GM12878 (cell line): ENCODE results near the gene IPPK. TPM values are rescaled to one million over a fixed set of nuclear protein-coding genes. Genes with fewer than 3 reads are reported as not detected.

ENCODE experiments used
- ATAC-seq: fragments of 200-7000 bp; cut with Tn5 transposase; 3 replicates; pipeline ENCODE4 v1.9.1; 2020; ENCODE audit warnings: mild to moderate bottlenecking, moderate library complexity
- BruUV-seq: library from RNA; stranded (reverse); fragments of 400-500 nt; replicated peaks from 2 replicates; lab custom pipeline; 2021; lab: Mats Ljungman, UMichigan
- CTCF ChIA-PET: fragments of 300-600 bp; sonication (Branson Sonifier 250); formaldehyde crosslinking; extraction: SDS; loops from one replicate; lab custom pipeline; 2021; ENCODE audit warnings: inconsistent platforms; lab: Yijun Ruan, JAX
- POLR2A ChIA-PET: fragments of 350-600 bp; formaldehyde crosslinking; extraction: SDS; loops from one replicate; lab custom pipeline; 2021; ENCODE audit warnings: inconsistent platforms; lab: Charles Lee
- RAD21 ChIA-PET: fragments of 300-600 bp; sonication (Branson Sonifier 250); formaldehyde crosslinking; loops from one replicate; lab custom pipeline; 2023; ENCODE audit warnings: antibody characterized with exemption; ENCODE audit not compliant: unreplicated experiment; lab: Charles Lee
- SMC1A ChIA-PET: fragments of 300-600 bp; sonication (Branson Sonifier 250); formaldehyde crosslinking; loops from one replicate; lab custom pipeline; 2023; ENCODE audit not compliant: unreplicated experiment, uncharacterized antibody; lab: Charles Lee
- DNase-seq: peaks from one replicate; pipeline ENCODE4 v3.0.0-alpha.2; 2011; ENCODE audit warnings: low read depth, low spot score
- FAIRE-seq: peaks from 3 replicates; lab custom pipeline; 2011; peaks lifted over from hg19 to GRCh38; lab: Jason Lieb, UNC
- H2AFZ ChIP-seq: 2 replicates; pipeline ENCODE4 v1.6.0; 2011; ENCODE audit warnings: low read depth, low read length, control low read depth; ENCODE audit not compliant: control insufficient read depth
- H3K27ac ChIP-seq: 2 replicates; pipeline ENCODE4 v1.5.1; 2011; ENCODE audit warnings: control low read depth; ENCODE audit not compliant: control insufficient read depth, insufficient read depth
- H3K27me3 ChIP-seq, 2 experiments: replicated peaks in 1 of 2; 2 replicates each; pipeline versions ENCODE4 v1.6.0 to v1.6.1; 2011; ENCODE audit warnings: low read length in 1 of 2; ENCODE audit not compliant: control insufficient read depth in 2 of 2, insufficient read depth in 2 of 2
- H3K36me3 ChIP-seq, 2 experiments: 2 replicates each; pipeline ENCODE4 v1.5.1; 2011; ENCODE audit warnings: low read length in 1 of 2; ENCODE audit not compliant: control insufficient read depth in 2 of 2, insufficient read depth in 2 of 2
- H3K4me1 ChIP-seq: 2 replicates; pipeline ENCODE4 v1.6.1; 2011; ENCODE audit warnings: mild to moderate bottlenecking, low read length, moderate library complexity, mixed read lengths; ENCODE audit not compliant: control insufficient read depth, insufficient read depth
- H3K4me2 ChIP-seq: 2 replicates; pipeline ENCODE4 v1.6.0; 2011; ENCODE audit warnings: control low read depth; ENCODE audit not compliant: control insufficient read depth, insufficient read depth
- H3K4me3 ChIP-seq: fragments of 200-600 bp; sonication (generic); 2 replicates; pipeline ENCODE4 v1.5.1; 2016
- H3K79me2 ChIP-seq: 2 replicates; pipeline ENCODE4 v1.6.0; 2011; ENCODE audit warnings: low read length; ENCODE audit not compliant: control insufficient read depth, insufficient read depth
- H3K9ac ChIP-seq: 2 replicates; pipeline ENCODE4 v1.8.0; 2011; ENCODE audit warnings: low read length, control low read depth, mixed read lengths; ENCODE audit not compliant: control insufficient read depth, insufficient read depth
- H3K9me3 ChIP-seq: replicated peaks from 3 replicates; pipeline ENCODE4 v1.5.1; 2011; ENCODE audit warnings: mild to moderate bottlenecking, low read length; ENCODE audit not compliant: control insufficient read depth, insufficient read depth
- H4K20me1 ChIP-seq: 2 replicates; pipeline ENCODE4 v1.6.0; 2011; ENCODE audit not compliant: control insufficient read depth, insufficient read depth
- CBFB ChIP-seq: IDR thresholded peaks from 2 replicates; pipeline ENCODE4 v1.6.1; 2016; ENCODE audit warnings: antibody characterized with exemption, low read depth
- EED ChIP-seq: sonication (generic); IDR thresholded peaks from 2 replicates; pipeline ENCODE4 v1.6.1; 2016; ENCODE audit warnings: antibody characterized with exemption, low read depth
- EP300 ChIP-seq, 2 experiments: fragments of 150-350 bp in 1 of 2; IDR thresholded peaks; 2 replicates each; pipeline ENCODE4 v1.6.1; 2011 to 2012; ENCODE audit warnings: low read depth in 2 of 2, low read length in 2 of 2, borderline replicate concordance in 1 of 2, improper control_type of control experiment in 1 of 2, inconsistent platforms in 1 of 2; ENCODE audit not compliant: control insufficient read depth in 1 of 2
- ETV6 ChIP-seq, 2 experiments: fragments of 450-650 bp in 1 of 2; IDR thresholded peaks in 1 of 2; conservative IDR thresholded peaks in 1 of 2; 2 replicates each; pipeline ENCODE4 v1.6.1; 2014; ENCODE audit warnings: antibody characterized with exemption in 1 of 2, borderline replicate concordance in 1 of 2, low read depth in 1 of 2, mild to moderate bottlenecking in 1 of 2, moderate library complexity in 1 of 2
- EZH2 ChIP-seq: IDR thresholded peaks from 2 replicates; pipeline ENCODE4 v1.6.1; 2012; ENCODE audit warnings: low read depth, mild to moderate bottlenecking, control low read depth, inconsistent platforms, low read length, borderline replicate concordance; ENCODE audit not compliant: control insufficient read depth
- FOXK2 ChIP-seq: fragments of 450-650 bp; IDR thresholded peaks from 2 replicates; pipeline ENCODE4 v1.6.1; 2017; ENCODE audit warnings: mild to moderate bottlenecking, moderate library complexity
- IKZF1 ChIP-seq: fragments of 450-650 bp; conservative IDR thresholded peaks from 2 replicates; pipeline ENCODE4 v1.6.1; 2017; ENCODE audit warnings: antibody characterized with exemption, mild to moderate bottlenecking
- JUND ChIP-seq: IDR thresholded peaks from 2 replicates; pipeline ENCODE4 v1.6.1; 2012; ENCODE audit warnings: low read depth, mild to moderate bottlenecking, low read length, improper control_type of control experiment, moderate library complexity
- NFYA ChIP-seq: IDR thresholded peaks from 2 replicates; pipeline ENCODE4 v1.6.1; 2011; ENCODE audit warnings: low read depth, mild to moderate bottlenecking, low read length, improper control_type of control experiment, borderline replicate concordance
- NR2C1 ChIP-seq: fragments of 450-650 bp; IDR thresholded peaks from 2 replicates; pipeline ENCODE4 v1.6.1; 2017; ENCODE audit warnings: antibody characterized with exemption, mild to moderate bottlenecking, moderate library complexity
- RAD51 ChIP-seq: fragments of 450-650 bp; IDR thresholded peaks from 2 replicates; pipeline ENCODE4 v1.6.1; 2016; ENCODE audit warnings: moderate library complexity, mild to moderate bottlenecking, inconsistent platforms
- SMAD1 ChIP-seq: fragments of 450-650 bp; IDR thresholded peaks from 2 replicates; pipeline ENCODE4 v1.6.1; 2018; ENCODE audit warnings: mild to moderate bottlenecking, low read depth; ENCODE audit not compliant: partially characterized antibody
- SREBF2 ChIP-seq: IDR thresholded peaks from 2 replicates; pipeline ENCODE4 v1.6.1; 2012; ENCODE audit warnings: mild to moderate bottlenecking, low read length
- TCF3 ChIP-seq: IDR thresholded peaks from 2 replicates; pipeline ENCODE4 v1.6.1; 2012; ENCODE audit warnings: low read depth, mild to moderate bottlenecking, low read length, borderline replicate concordance; ENCODE audit not compliant: insufficient read depth
- WGBS: methylation state at CpG from one replicate; pipeline ENCODE4 v1.1.6; 2016; ENCODE audit warnings: low lambda C conversion rate; ENCODE audit not compliant: insufficient replicate concordance, insufficient coverage; ENCODE audit errors: missing lambda C conversion rate; 5-methylcytosine and 5-hydroxymethylcytosine counted together
- in situ Hi-C: fragments of 300-500 bp; cut with MboI; formaldehyde crosslinking; loops from 9 replicates; pipeline ENCODE4 v1.14.3; 2018; ENCODE audit warnings: mixed read lengths
- intact Hi-C: fragments of 100-400 bp; cut with micrococcal nuclease; formaldehyde crosslinking; loops from one replicate; pipeline ENCODE4 v1.14.2; 2022; ENCODE audit not compliant: unreplicated experiment
- polyA plus RNA-seq, 11 experiments: library from polyadenylated mRNA; depleted of rRNA in 4 of 11; unstranded in 6 of 11; stranded (reverse) in 5 of 11; fragments of >200 nt; fragmentation: Nextera tagmentation in 4 of 11; fragmentation: Illumina TruSeq in 1 of 11; extraction: Ambion mirVana in 4 of 11; extraction: Trizol in 1 of 11; gene quantifications; 1 replicate in 1 of 11; 2 replicates in 10 of 11; pipeline versions ENCODE4 v1.2.1 to v1.2.3, GENCODE V29; 2011 to 2016; ENCODE audit warnings: inconsistent platforms in 2 of 11, missing spikeins in 2 of 11, low read depth in 1 of 11
- total RNA-seq, 4 experiments: library from RNA; depleted of rRNA in 3 of 4; stranded (reverse); fragments of >200 nt in 3 of 4; fragmentation: Illumina TruSeq in 1 of 4; extraction: Trizol in 1 of 4; gene quantifications; 2 replicates each; pipeline versions ENCODE4 v1.2.1 to v1.2.3, GENCODE V29; 2013 to 2021
- TF ChIP-seq, protein P1 (sequence below): fragments of 450-650 bp; IDR thresholded peaks from 2 replicates; pipeline ENCODE4 v1.6.1; 2016; ENCODE audit warnings: mild to moderate bottlenecking
- TF ChIP-seq, protein P2 (sequence below): fragments of 450-650 bp; conservative IDR thresholded peaks from 2 replicates; pipeline ENCODE4 v1.6.1; 2017; ENCODE audit warnings: mild to moderate bottlenecking, moderate library complexity

IPPK gene
- total and polyA plus RNA-seq, 10 of the 15 experiments (the other 5 are each of a cell fraction or from before 2014, with no cell fraction given): 2.1 to 22.1 (median 11.4) TPM

DNA sequence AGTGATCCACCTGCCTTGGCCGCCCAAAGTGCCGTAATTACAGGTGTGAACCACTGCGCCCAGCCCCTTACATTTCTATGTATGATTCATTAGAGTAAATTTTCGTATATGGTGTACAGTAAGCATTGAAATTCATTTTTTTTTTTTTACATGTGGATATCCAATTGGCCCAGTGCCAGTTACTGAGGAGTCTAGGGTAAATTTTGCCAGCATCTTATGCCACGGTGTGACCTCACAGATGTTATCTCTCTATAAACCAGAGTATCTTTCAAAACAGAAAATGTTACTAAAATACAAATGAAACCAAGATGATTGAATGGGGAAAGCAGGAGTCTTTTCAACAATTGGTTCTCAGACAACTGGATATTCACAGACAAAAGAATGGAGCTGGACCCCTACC lies 64.7 kb downstream of the IPPK start (continued):
- no peak for TF ChIP-seq EP300 (IDR thresholded peaks at IDR 0.05; ENCODE audit: borderline replicate concordance in 1 of 2, control insufficient read depth in 1 of 2, low read depth in 2 of 2, low read length in 2 of 2)
- no peak for TF ChIP-seq EED
- TF ChIP-seq IKZF1: no peak

DNA sequence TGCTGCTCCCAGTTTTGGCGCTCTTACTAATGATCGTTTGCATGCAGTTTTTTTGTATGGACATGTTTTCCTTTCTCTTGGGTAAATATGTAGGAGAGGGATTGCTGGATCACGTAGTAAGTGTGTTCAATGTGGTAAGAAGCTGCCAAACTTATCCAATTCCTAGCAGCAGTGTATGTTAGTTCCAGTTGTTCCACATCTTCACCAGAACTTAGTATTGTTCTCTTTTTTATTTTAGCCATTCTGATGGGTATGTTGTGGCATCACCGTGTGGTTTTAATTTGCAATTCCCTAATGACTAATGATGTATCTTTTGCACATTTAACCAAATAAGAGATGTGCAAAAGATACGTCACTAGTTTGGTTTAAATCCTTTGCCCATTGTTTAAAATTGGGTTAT lies 65.9 kb downstream of the IPPK start:
- 87% methylated on average over 5 of the region's 5 CpGs for WGBS

More for the DNA sequence above, 65.9 kb downstream of the IPPK start:
- ChIA-PET RAD21 (no interaction called here), SMC1A (no interaction called here), POLR2A (no interaction called here), CTCF (interaction anchor here (1.3 kb wide), 1 partner anchor 370 kb away, joined by 3 read pairs; no protein-coding TSS in a partner anchor)
- H3K79me2 ChIP-seq: no peaks in the 10 kb centered on the region
- no peak overlapping the region for H2AFZ ChIP-seq
- no peak for TF ChIP-seq NR2C1
- TF ChIP-seq EZH2: no peak
- no peak for TF ChIP-seq TCF3
- TF ChIP-seq SMAD1: no peak
- TF ChIP-seq CBFB: no peak
- TF ChIP-seq, protein P1, sequence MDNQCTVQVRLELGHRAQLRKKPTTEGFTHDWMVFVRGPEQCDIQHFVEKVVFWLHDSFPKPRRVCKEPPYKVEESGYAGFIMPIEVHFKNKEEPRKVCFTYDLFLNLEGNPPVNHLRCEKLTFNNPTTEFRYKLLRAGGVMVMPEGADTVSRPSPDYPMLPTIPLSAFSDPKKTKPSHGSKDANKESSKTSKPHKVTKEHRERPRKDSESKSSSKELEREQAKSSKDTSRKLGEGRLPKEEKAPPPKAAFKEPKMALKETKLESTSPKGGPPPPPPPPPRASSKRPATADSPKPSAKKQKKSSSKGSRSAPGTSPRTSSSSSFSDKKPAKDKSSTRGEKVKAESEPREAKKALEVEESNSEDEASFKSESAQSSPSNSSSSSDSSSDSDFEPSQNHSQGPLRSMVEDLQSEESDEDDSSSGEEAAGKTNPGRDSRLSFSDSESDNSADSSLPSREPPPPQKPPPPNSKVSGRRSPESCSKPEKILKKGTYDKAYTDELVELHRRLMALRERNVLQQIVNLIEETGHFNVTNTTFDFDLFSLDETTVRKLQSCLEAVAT: no peak
- TF ChIP-seq, protein P2, sequence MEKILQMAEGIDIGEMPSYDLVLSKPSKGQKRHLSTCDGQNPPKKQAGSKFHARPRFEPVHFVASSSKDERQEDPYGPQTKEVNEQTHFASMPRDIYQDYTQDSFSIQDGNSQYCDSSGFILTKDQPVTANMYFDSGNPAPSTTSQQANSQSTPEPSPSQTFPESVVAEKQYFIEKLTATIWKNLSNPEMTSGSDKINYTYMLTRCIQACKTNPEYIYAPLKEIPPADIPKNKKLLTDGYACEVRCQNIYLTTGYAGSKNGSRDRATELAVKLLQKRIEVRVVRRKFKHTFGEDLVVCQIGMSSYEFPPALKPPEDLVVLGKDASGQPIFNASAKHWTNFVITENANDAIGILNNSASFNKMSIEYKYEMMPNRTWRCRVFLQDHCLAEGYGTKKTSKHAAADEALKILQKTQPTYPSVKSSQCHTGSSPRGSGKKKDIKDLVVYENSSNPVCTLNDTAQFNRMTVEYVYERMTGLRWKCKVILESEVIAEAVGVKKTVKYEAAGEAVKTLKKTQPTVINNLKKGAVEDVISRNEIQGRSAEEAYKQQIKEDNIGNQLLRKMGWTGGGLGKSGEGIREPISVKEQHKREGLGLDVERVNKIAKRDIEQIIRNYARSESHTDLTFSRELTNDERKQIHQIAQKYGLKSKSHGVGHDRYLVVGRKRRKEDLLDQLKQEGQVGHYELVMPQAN: no peak
- TF ChIP-seq SREBF2: no peak
- TF ChIP-seq JUND: no peak
- TF ChIP-seq FOXK2: no peak
- TF ChIP-seq NFYA: no peak
- TF ChIP-seq ETV6 (conservative IDR thresholded peaks at IDR 0.05 in 1 of 2, IDR thresholded peaks at IDR 0.05 in 1 of 2; ENCODE audit: borderline replicate concordance in 1 of 2, low read depth in 1 of 2): no peak
- TF ChIP-seq RAD51: no peak
- H3K9ac ChIP-seq: no peak overlapping the region
- peaks cover 2% of the 10 kb centered on the region for H3K9me3 ChIP-seq
- no peaks in the 10 kb centered on the region for H3K27me3 ChIP-seq
- BruUV-seq: no TSS peak
- ATAC-seq (no peak), FAIRE-seq (no peak), DNase-seq (no peak)
- no peak overlapping the region for H3K4me2 ChIP-seq
- no peak overlapping the region for H3K27ac ChIP-seq
- H4K20me1 ChIP-seq: no peaks in the 10 kb centered on the region
- H3K4me3 ChIP-seq: no peak overlapping the region
- H3K36me3 ChIP-seq: no peaks in the 10 kb centered on the region
- intact Hi-C loops: no loop called here
- in situ Hi-C loops: no loop called here
- no peaks in the 10 kb centered on the region; the same call in 1 of the 2 replicates for H3K4me1 ChIP-seq
